ENCODE results near the gene ST3GAL4.

Gene ST3GAL4

DNA sequence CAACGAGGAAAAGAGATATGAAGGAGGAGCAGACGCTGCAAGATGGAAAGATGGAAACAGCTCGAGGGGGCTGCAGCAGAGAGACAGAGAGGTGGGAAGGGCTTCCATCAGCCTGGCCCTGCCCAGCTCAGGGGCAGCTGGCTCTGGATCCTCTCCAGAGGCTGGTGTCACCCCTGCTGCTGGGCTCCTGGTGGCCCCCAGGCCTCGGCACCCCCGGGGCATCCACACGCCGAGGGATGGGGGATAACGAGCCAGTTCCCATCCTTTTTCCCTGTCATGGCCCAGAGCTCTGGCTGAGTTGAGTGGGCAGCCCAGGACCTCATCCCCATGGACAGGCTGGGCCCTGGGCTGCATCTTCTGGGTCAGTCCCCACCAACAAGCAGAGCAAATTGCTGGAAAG is 102.3 kb downstream of the ST3GAL4 start:
- Histone ChIP-seq H3K36me3 (ENCODE audit: control insufficient read depth, insufficient read depth, low read length) (no peaks in the 10 kb centered on the region), H3K4me3 (replicated peaks; ENCODE audit: low read depth, low read length) (no peak overlapping the region), H3K27me3 (replicated peaks; ENCODE audit: control insufficient read depth, insufficient read depth, low read length) (peaks cover 1% of the 10 kb centered on the region)
- TF ChIP-seq, protein P1, sequence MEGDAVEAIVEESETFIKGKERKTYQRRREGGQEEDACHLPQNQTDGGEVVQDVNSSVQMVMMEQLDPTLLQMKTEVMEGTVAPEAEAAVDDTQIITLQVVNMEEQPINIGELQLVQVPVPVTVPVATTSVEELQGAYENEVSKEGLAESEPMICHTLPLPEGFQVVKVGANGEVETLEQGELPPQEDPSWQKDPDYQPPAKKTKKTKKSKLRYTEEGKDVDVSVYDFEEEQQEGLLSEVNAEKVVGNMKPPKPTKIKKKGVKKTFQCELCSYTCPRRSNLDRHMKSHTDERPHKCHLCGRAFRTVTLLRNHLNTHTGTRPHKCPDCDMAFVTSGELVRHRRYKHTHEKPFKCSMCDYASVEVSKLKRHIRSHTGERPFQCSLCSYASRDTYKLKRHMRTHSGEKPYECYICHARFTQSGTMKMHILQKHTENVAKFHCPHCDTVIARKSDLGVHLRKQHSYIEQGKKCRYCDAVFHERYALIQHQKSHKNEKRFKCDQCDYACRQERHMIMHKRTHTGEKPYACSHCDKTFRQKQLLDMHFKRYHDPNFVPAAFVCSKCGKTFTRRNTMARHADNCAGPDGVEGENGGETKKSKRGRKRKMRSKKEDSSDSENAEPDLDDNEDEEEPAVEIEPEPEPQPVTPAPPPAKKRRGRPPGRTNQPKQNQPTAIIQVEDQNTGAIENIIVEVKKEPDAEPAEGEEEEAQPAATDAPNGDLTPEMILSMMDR (IDR thresholded peaks at IDR 0.05; ENCODE audit: insufficient read depth, low read length, poor library complexity, severe bottlenecking) = no peak
- DNase-seq (ENCODE audit: extremely low read depth, insufficient read length) = no peak

DNA sequence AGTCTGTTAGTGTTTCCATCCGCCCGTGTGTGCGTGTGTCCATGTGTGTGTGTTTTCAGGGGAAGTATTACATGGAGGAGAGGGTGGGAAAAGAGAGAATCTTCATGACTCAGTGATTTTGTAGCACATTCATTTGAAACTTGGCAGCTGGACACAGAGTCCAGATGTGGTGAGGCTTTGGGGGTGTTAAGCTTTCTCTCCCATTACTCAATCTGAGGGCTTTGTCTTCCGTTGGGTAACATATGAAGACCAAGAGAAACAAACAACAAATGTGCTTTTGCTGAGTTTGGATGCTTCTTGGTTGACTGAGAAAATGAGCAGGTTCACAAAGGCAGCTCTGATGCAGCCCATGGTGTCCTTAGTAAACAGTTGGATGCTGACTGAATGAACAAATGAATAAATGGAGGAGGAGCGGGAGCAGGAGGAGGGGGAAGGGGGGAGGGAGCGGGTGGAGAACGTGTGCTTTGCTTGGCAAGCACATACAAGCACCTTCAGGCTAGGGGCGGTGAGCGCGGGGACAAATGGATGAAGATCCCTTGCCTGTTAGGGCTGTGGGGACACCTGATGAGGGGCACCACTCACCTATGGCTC is 104.3 kb downstream of the ST3GAL4 start:
- TF ChIP-seq, protein P1 (IDR thresholded peaks at IDR 0.05; ENCODE audit: insufficient read depth, low read length, poor library complexity, severe bottlenecking) = no peak
- Histone ChIP-seq H3K27me3 (replicated peaks; ENCODE audit: control insufficient read depth, insufficient read depth, low read length) (peaks cover 1% of the 10 kb centered on the region), H3K4me3 (replicated peaks; ENCODE audit: low read depth, low read length) (no peak overlapping the region), H3K36me3 (ENCODE audit: control insufficient read depth, insufficient read depth, low read length) (no peaks in the 10 kb centered on the region)
- no peak for DNase-seq (ENCODE audit: extremely low read depth, insufficient read length)

DNA sequence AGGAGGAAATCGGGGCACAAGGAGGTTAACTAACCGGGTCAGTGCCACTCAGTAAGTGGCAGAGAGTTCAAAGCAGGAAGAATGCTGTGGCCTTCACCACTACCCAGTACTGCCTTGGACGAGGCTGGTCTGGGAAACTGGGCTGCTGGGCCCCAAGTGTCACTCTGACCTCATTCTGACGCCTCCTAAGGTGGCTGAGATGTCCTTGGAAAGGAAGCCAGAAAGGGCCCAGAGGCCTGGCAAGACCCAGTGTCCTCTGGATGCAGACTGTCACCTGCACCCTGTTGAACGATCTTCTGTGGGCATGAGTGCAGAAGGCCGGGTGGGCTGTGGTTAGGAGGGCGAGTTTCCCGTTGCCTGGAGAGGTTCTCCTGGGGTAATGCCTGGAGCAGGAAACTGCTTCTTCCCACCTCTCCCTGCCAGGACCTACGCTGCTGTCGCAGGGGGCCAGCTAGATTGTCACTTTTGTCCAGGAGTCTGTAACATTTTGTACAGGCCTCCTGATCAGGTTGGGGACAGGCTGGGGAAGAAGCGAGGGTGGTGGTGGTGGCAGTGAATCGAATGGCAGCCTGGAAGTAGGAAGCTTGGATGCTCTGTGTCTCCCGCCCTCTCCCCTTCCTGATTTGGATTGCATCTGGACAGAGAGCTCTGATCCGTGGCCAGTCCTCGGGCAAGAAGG is 105.1 kb downstream of the ST3GAL4 start:
- Histone ChIP-seq H3K4me3 (replicated peaks; ENCODE audit: low read depth, low read length) (no peak overlapping the region), H3K27me3 (replicated peaks; ENCODE audit: control insufficient read depth, insufficient read depth, low read length) (peaks cover 1% of the 10 kb centered on the region), H3K36me3 (ENCODE audit: control insufficient read depth, insufficient read depth, low read length) (no peaks in the 10 kb centered on the region)
- TF ChIP-seq, protein P1 (IDR thresholded peaks at IDR 0.05; ENCODE audit: insufficient read depth, low read length, poor library complexity, severe bottlenecking) = no peak
- DNase-seq (ENCODE audit: extremely low read depth, insufficient read length) = no peak

GRCh38 chr11:126461096-126461440 is 105.6 kb downstream of the ST3GAL4 start:
- Histone ChIP-seq H3K36me3 (ENCODE audit: control insufficient read depth, insufficient read depth, low read length) (no peaks in the 10 kb centered on the region), H3K4me3 (replicated peaks; ENCODE audit: low read depth, low read length) (no peak overlapping the region), H3K27me3 (replicated peaks; ENCODE audit: control insufficient read depth, insufficient read depth, low read length) (peaks cover 1% of the 10 kb centered on the region)
- TF ChIP-seq, protein P1 (IDR thresholded peaks at IDR 0.05; ENCODE audit: insufficient read depth, low read length, poor library complexity, severe bottlenecking) = no peak
- no peak for DNase-seq (ENCODE audit: extremely low read depth, insufficient read length)

DNA sequence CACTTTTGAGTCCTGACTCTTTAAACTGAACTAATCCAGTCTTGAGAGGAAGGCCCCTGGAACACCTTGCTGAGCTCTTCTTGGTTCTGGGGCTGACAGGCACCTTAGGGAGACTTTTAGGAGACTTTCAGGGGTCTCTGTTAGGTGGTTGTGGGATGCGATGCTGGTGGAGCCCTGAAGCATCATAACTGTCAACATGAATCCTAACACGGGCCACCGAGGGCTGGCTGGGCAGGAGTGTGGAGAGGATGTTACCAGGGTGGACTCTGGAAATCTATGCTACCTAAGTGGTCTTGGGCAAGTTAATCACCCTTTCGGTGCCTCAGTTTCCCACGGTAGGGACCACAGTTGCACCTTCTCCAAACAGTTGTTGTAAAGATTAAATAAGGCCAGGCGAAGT is 106.5 kb downstream of the ST3GAL4 start:
- H3K27me3 ChIP-seq (replicated peaks; ENCODE audit: control insufficient read depth, insufficient read depth, low read length) = peaks cover 1% of the 10 kb centered on the region
- no peaks in the 10 kb centered on the region for H3K36me3 ChIP-seq (ENCODE audit: control insufficient read depth, insufficient read depth, low read length)
- no peak for DNase-seq (ENCODE audit: extremely low read depth, insufficient read length)
- no peak overlapping the region for H3K4me3 ChIP-seq (replicated peaks; ENCODE audit: low read depth, low read length)
- TF ChIP-seq, protein P1 (IDR thresholded peaks at IDR 0.05; ENCODE audit: insufficient read depth, low read length, poor library complexity, severe bottlenecking) = no peak

Data from GM06990 (cell line).